PC-9 (cell line): ENCODE data around the gene OR3A2.

Source experiments
- EZH2 ChIP-seq: fragments of 200-600 bp; sonication (generic); IDR thresholded peaks from 2 replicates; pipeline ENCODE4 v1.8.0; 2017; ENCODE audit warnings: antibody characterized with exemption, low read depth
- TF ChIP-seq, protein P1 (sequence below): fragments of 200-600 bp; sonication (generic); conservative IDR thresholded peaks from 2 replicates; pipeline ENCODE4 v1.6.1; 2017; ENCODE audit warnings: mixed run types, antibody characterized with exemption, mild to moderate bottlenecking, moderate library complexity

DNA sequence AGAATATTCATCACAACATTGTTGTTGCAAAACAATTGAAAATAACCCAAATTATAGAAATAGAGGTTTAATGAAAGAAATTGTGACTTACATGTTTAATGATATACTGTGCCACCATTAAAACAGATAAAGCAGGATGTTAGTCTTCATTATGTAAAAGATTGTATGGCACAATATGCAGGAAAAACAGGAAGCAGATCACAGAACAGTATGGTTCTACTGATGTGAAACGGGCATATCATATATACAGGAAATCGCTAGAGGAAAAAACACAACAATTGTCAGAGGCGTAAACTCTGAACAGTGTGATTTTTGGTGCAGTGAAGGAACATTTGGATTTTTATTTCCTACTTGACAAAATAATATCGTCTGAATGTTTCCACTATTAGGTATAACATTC lies 110.0 kb downstream of the OR3A2 start:
- TF ChIP-seq, protein P1, sequence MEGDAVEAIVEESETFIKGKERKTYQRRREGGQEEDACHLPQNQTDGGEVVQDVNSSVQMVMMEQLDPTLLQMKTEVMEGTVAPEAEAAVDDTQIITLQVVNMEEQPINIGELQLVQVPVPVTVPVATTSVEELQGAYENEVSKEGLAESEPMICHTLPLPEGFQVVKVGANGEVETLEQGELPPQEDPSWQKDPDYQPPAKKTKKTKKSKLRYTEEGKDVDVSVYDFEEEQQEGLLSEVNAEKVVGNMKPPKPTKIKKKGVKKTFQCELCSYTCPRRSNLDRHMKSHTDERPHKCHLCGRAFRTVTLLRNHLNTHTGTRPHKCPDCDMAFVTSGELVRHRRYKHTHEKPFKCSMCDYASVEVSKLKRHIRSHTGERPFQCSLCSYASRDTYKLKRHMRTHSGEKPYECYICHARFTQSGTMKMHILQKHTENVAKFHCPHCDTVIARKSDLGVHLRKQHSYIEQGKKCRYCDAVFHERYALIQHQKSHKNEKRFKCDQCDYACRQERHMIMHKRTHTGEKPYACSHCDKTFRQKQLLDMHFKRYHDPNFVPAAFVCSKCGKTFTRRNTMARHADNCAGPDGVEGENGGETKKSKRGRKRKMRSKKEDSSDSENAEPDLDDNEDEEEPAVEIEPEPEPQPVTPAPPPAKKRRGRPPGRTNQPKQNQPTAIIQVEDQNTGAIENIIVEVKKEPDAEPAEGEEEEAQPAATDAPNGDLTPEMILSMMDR, result no peak
- no peak for TF ChIP-seq EZH2
